ENCODE results near the gene OR4A15.

Gene OR4A15

DNA sequence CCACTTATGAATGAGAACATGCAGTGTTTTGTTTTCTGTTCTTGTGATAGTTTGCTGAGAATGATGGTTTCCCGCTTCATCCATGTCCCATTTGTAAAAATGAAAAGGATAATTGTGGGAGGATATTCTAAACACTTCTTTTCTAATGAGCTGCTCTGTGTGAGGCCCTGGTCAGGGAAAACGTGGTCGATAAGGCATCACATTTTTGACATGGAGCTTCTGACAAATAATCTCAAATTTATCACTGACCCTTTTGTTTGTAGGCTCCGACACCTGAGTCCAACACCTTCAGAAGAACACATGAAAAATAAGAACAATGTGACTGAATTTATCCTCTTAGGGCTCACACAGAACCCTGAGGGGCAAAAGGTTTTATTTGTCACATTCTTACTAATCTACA, at the start of gene OR4A15:
OR4A15 (plus strand) TSS at position 301 of the 400 bp plus-strand sequence; CDS start at position 301, 0 bp downstream.
- Histone ChIP-seq H3K36me3 (ENCODE audit: control insufficient read depth, insufficient read depth, low read length) (no peaks in the 10 kb centered on the region), H3K27me3 (ENCODE audit: control insufficient read depth, insufficient read depth, low read length) (no peaks in the 10 kb centered on the region), H3K9ac (ENCODE audit: low read length) (no peak within 1 kb of the TSS), H3K4me1 (ENCODE audit: control insufficient read depth, insufficient read depth, low read length) (no peaks in the 10 kb centered on the region), H3K27ac (ENCODE audit: low read depth, low read length) (no peak within 1 kb of the TSS), H3K4me3 (ENCODE audit: low read length) (no peak within 1 kb of the TSS)

DNA sequence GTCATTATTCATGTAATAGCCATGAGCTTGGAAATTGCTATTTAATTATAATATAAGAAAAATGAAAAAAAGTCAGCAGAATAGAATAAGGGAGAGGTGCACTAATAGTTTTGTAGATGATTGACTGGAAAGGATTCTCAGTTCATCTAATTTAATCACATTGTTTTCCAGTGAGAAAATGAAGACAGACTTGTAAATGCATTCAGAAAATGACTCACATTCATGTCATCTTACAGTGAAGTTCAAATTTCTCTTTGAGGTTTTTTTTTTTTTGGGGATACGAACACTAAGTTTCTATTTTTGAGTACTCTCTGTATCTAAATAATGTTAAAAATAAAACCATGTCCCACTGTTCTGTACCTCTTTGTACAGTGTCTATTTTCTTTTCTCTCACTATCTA, 43.3 kb upstream of the OR4A15 start:
- H3K36me3 ChIP-seq (ENCODE audit: control insufficient read depth, insufficient read depth, low read length): no peaks in the 10 kb centered on the region
- no peaks in the 10 kb centered on the region for H3K27me3 ChIP-seq (ENCODE audit: control insufficient read depth, insufficient read depth, low read length)
- H3K4me3 ChIP-seq (ENCODE audit: low read length): no peak overlapping the region
- no peak overlapping the region for H3K9ac ChIP-seq (ENCODE audit: low read length)
- no peak overlapping the region for H3K27ac ChIP-seq (ENCODE audit: low read depth, low read length)
- H3K4me1 ChIP-seq (ENCODE audit: control insufficient read depth, insufficient read depth, low read length): no peaks in the 10 kb centered on the region

DNA sequence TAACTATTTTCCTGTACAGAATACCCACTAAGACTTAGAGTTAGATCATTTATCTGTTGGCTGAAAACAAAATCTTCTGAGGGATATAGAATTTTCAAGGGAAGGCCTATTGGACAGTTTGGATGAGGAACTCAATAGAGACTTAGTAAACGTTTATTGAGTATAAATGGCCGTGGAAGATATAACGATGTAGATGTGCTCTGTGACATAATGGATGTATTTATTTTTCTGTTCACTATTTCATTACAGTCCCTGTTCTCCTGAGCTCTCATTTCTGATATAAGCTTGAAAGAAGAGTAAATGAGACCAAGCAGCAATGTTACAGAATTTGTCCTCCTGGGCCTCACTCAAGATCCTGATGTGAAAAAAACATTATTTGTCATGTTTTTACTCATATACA, 24.9 kb upstream of the OR4A15 start, which contains the start of gene OR4A16:
OR4A16 (plus strand) TSS at position 301 of the 400 bp plus-strand sequence; CDS start at position 301, 0 bp downstream.
- Histone ChIP-seq H3K9ac (ENCODE audit: low read length) (no peak within 1 kb of the TSS), H3K4me3 (ENCODE audit: low read length) (no peak within 1 kb of the TSS), H3K4me1 (ENCODE audit: control insufficient read depth, insufficient read depth, low read length) (no peaks in the 10 kb centered on the region), H3K36me3 (ENCODE audit: control insufficient read depth, insufficient read depth, low read length) (no peaks in the 10 kb centered on the region), H3K27me3 (ENCODE audit: control insufficient read depth, insufficient read depth, low read length) (no peaks in the 10 kb centered on the region), H3K27ac (ENCODE audit: low read depth, low read length) (no peak within 1 kb of the TSS)

DNA sequence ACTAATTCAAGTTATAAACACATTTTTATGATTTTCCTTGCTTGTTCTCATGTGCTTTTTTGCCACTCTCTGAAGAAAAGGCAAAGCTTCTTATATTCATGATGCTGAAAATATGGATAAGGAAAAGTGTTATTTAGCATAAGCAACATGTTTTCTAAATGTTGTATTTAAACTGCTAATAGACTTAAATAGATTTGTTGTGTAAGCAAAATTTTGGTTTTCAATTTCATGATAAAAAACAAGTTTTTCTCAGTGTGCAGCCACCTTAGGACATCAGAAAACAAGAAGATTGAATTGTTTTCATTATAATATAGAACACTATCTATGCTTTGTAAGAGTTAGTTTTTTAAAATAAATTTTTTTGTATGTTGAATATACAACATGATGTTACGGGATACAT, 22.5 kb upstream of the OR4A15 start:
- Histone ChIP-seq H3K4me1 (ENCODE audit: control insufficient read depth, insufficient read depth, low read length) (no peaks in the 10 kb centered on the region), H3K9ac (ENCODE audit: low read length) (no peak overlapping the region), H3K4me3 (ENCODE audit: low read length) (no peak overlapping the region), H3K36me3 (ENCODE audit: control insufficient read depth, insufficient read depth, low read length) (no peaks in the 10 kb centered on the region), H3K27me3 (ENCODE audit: control insufficient read depth, insufficient read depth, low read length) (no peaks in the 10 kb centered on the region), H3K27ac (ENCODE audit: low read depth, low read length) (no peak overlapping the region)

DNA sequence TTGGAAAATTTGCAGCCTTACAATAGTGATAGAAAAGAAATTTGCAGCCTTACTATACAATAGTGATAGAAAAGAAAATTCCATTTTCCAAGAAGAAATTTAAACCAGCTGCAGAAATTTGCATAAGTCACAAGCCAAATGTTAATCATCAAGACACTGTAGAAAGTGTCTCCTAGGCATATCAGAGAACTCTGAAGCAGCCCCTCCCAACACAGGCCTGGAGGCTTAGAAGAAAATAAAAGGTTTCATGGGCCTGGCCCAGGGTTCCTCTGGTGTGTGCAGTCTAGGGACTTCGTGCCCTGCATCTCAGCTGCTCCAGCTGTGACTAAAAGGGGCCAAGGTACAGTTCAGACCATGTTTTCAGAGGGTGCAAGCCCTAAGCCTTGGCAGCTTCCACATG, 18.7 kb upstream of the OR4A15 start:
- Histone ChIP-seq H3K27me3 (ENCODE audit: control insufficient read depth, insufficient read depth, low read length) (no peaks in the 10 kb centered on the region), H3K4me3 (ENCODE audit: low read length) (no peak overlapping the region), H3K36me3 (ENCODE audit: control insufficient read depth, insufficient read depth, low read length) (no peaks in the 10 kb centered on the region), H3K27ac (ENCODE audit: low read depth, low read length) (no peak overlapping the region), H3K4me1 (ENCODE audit: control insufficient read depth, insufficient read depth, low read length) (no peaks in the 10 kb centered on the region), H3K9ac (ENCODE audit: low read length) (no peak overlapping the region)

DNA sequence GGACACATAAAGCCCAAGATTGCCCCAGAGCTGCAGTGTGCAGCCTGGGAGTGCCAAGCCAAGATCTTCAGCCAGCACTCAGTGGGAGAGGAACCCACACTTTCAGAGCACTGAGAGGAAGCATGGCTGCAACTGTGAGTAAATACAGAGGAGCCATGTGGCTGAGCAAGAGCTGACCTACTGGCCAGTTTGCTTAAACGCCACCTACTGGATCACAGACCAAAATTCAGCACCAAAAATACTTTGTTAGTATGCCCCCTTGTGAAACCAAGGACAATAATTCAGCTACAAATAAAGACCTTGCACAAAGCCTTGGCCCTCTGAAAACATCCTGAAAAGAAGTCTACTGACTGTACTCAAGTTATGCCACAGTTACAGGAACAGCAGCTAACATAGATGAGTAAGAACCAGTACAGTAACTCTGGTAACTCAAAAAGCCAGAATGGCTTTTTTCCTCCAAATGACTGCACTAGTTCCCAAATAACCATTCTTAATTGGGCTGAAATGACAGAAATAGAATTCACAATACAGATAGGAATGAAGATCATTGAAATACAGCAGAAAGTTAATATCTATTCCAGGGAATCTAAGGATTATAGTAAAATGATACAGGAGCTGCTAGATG, 10.1 kb upstream of the OR4A15 start:
- no peaks in the 10 kb centered on the region for H3K36me3 ChIP-seq (ENCODE audit: control insufficient read depth, insufficient read depth, low read length)
- H3K9ac ChIP-seq (ENCODE audit: low read length): no peak overlapping the region
- no peak overlapping the region for H3K4me3 ChIP-seq (ENCODE audit: low read length)
- no peak overlapping the region for H3K27ac ChIP-seq (ENCODE audit: low read depth, low read length)
- H3K4me1 ChIP-seq (ENCODE audit: control insufficient read depth, insufficient read depth, low read length): no peaks in the 10 kb centered on the region
- H3K27me3 ChIP-seq (ENCODE audit: control insufficient read depth, insufficient read depth, low read length): no peaks in the 10 kb centered on the region

DNA sequence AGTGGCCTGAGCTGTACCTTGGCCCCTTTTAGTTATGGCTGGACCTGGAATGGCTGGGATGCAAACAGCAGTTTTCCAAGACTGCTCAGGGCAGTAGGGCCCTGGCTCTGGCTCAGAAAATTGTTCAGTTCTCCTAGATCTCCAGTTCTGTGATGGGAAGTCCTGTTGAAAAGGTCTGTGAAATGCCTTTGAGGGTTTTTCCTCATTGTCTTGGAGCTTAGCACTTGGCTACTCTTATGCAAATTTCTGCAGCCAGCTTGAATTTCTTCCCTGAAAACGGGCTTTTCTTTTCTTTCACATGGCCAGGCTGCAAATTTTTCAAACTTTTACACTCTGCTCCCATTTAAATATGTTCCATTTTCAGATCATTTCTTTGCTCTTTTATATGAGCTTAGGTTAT, 33.2 kb downstream of the OR4A15 start:
- H3K4me3 ChIP-seq (ENCODE audit: low read length): no peak overlapping the region
- no peaks in the 10 kb centered on the region for H3K27me3 ChIP-seq (ENCODE audit: control insufficient read depth, insufficient read depth, low read length)
- no peak overlapping the region for H3K9ac ChIP-seq (ENCODE audit: low read length)
- H3K27ac ChIP-seq (ENCODE audit: low read depth, low read length): no peak overlapping the region
- no peaks in the 10 kb centered on the region for H3K36me3 ChIP-seq (ENCODE audit: control insufficient read depth, insufficient read depth, low read length)
- no peaks in the 10 kb centered on the region for H3K4me1 ChIP-seq (ENCODE audit: control insufficient read depth, insufficient read depth, low read length)

All from rectal smooth muscle tissue (tissue), 1 donor.